Activated CD4-positive, alpha-beta T cell treated with anti-CD3 and anti-CD28 coated beads, Interleukin-2, amount 10 ng/mL, durations not matched to agents 24 days and 14 days (primary cell): Measurements from ENCODE around the gene PRKG1. TPM values are rescaled to one million over a fixed set of nuclear protein-coding genes. Genes with fewer than 3 reads are reported as not detected.

Experiments used
- DNase-seq: peaks from one replicate; pipeline ENCODE4 v3.0.0; 2022
- H3K27ac Mint-ChIP-seq: one replicate; pipeline ENCODE4 v1.8.0; 2022; ENCODE audit warnings: mild to moderate bottlenecking, mixed read lengths
- H3K27me3 Mint-ChIP-seq: one replicate; pipeline ENCODE4 v1.8.0; 2022; ENCODE audit warnings: mixed read lengths
- H3K36me3 Mint-ChIP-seq: one replicate; pipeline ENCODE4 v1.8.0; 2022; ENCODE audit warnings: low read depth, mild to moderate bottlenecking, mixed read lengths
- H3K4me1 Mint-ChIP-seq: one replicate; pipeline ENCODE4 v1.8.0; 2021; ENCODE audit warnings: mixed read lengths
- H3K4me3 Mint-ChIP-seq: one replicate; pipeline ENCODE4 v1.8.0; 2022; ENCODE audit warnings: mild to moderate bottlenecking, moderate library complexity, mixed read lengths
- H3K9me3 Mint-ChIP-seq: one replicate; pipeline ENCODE4 v1.8.0; 2021; ENCODE audit warnings: mixed read lengths
- intact Hi-C: fragments of 100-400 bp; cut with micrococcal nuclease; formaldehyde crosslinking; loops from one replicate; pipeline ENCODE4 v1.15.1; 2023
- total RNA-seq: library from RNA; stranded (reverse); gene quantifications from 2 replicates; pipeline ENCODE4 v1.2.3, GENCODE V29; 2022

PRKG1 gene
- total RNA-seq, 1 donor from 2014 or later: not detected

DNA sequence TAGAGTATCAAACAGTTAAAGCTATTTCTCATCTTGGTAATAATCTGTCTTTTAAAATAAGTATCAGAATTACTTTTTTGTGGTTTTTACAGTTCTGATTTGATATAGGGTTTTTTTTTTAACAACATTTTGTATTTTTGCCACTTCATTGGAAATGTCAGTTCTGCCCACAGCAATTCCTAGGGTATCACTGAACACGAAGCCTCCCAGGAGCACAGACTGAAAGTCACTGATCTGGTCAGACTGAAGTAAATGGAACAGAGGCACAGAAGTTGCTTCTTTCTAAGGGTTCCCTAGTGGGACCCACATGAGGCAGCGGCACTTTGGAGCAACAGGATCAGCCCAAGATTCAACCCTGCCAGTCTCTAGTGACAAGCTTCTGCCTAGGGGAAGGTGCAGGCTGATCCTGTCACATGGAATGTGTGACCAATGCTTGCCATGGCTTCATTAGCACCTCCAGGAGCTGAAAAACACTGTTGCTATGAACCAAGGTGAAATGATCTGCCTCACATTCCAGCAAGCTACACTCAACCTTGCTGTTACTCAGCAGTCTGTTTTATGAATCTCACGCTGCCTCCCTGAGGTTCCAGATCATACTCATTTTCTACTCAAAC, 898.6 kb downstream of the PRKG1 start:
- DNase-seq: no peak
- no peaks in the 10 kb centered on the region for H3K4me1 Mint-ChIP-seq
- intact Hi-C loops: no loop called here
- H3K36me3 Mint-ChIP-seq: no peaks in the 10 kb centered on the region
- no peaks in the 10 kb centered on the region for H3K9me3 Mint-ChIP-seq
- H3K4me3 Mint-ChIP-seq: no peak overlapping the region
- no peaks in the 10 kb centered on the region for H3K27me3 Mint-ChIP-seq
- H3K27ac Mint-ChIP-seq: no peak overlapping the region

DNA sequence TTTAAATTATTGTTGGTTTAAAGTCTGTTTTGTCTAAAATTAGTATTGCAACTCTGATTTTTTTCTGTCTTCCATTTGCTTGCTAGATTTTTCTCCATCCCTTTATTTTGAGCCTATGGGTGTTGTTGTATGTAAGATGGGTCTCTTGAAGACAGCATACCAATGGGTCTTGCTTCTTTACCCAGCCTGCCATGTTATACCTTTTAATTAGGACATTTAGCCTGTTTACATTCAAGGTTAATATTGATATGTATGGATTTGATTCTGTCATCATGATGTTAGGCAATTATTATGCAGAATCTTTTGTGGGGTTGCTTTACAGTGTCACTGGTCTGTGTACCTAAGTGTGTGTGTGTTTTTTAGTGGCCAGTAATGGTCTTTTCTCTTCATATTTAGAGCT, 906.5 kb downstream of the PRKG1 start:
- H3K4me3 Mint-ChIP-seq: no peak overlapping the region
- H3K27ac Mint-ChIP-seq: no peak overlapping the region
- DNase-seq: no peak
- no peaks in the 10 kb centered on the region for H3K4me1 Mint-ChIP-seq
- no peaks in the 10 kb centered on the region for H3K9me3 Mint-ChIP-seq
- H3K27me3 Mint-ChIP-seq: no peaks in the 10 kb centered on the region
- intact Hi-C loops: no loop called here
- H3K36me3 Mint-ChIP-seq: no peaks in the 10 kb centered on the region

- H3K4me1 Mint-ChIP-seq: no peaks in the 10 kb centered on the region
- H3K9me3 Mint-ChIP-seq: no peaks in the 10 kb centered on the region
- intact Hi-C loops: no loop called here
- no peaks in the 10 kb centered on the region for H3K27me3 Mint-ChIP-seq
- no peaks in the 10 kb centered on the region for H3K36me3 Mint-ChIP-seq
- H3K4me3 Mint-ChIP-seq: no peak overlapping the region
- H3K27ac Mint-ChIP-seq: no peak overlapping the region
- no peak for DNase-seq
These were observed 907.4 kb downstream of the PRKG1 start for GRCh38 chr10:51981731-51982130.

DNA sequence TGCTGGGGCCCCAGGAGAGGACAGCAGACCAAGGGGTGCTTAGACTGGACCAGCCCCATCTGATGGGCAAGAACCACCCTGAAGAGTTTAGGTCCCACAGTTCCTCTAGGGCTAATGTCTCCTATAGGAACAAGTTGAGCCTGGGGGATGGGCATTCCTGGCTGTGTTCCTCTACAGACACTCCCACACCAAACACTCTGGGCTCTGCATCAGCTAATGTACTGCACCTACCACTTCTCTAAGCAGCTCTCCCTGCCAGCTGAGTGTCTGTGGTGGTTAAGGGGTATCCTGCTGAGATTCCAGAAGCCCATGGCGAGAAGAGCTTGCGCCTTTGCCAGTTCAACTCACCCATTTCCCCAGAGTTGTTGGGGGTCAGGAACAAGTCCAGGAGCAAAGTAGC, 909.2 kb downstream of the PRKG1 start:
- DNase-seq: no peak
- H3K36me3 Mint-ChIP-seq: no peaks in the 10 kb centered on the region
- H3K4me1 Mint-ChIP-seq: no peaks in the 10 kb centered on the region
- H3K4me3 Mint-ChIP-seq: no peak overlapping the region
- intact Hi-C loops: no loop called here
- no peak overlapping the region for H3K27ac Mint-ChIP-seq
- H3K27me3 Mint-ChIP-seq: no peaks in the 10 kb centered on the region
- no peaks in the 10 kb centered on the region for H3K9me3 Mint-ChIP-seq

DNA sequence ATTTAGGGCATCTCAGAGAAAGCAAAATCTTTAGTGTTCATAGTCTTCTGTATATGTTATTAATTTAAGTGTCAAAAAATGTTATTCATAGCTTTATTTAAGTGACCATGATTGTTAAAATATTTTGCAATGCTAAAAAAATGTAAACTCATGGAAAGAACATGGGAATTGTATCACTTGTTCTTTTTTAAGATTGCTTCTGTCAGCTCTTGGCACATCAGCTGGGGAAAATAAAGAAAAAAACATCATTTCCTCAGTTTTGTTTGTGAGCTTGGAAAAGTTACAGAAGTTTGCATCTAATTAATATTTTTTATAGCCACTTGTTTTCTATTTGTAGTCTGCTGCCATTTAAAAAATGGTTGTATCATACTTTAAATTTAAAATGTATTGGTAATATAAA, 911.0 kb downstream of the PRKG1 start:
- Mint-ChIP-seq H3K36me3 (no peaks in the 10 kb centered on the region), H3K27ac (no peak overlapping the region), H3K4me3 (no peak overlapping the region), H3K4me1 (no peaks in the 10 kb centered on the region), H3K27me3 (no peaks in the 10 kb centered on the region), H3K9me3 (no peaks in the 10 kb centered on the region)
- intact Hi-C loops: no loop called here
- DNase-seq: no peak

GRCh38 chr10:51986516-51986915, 912.2 kb downstream of the PRKG1 start:
- no peaks in the 10 kb centered on the region for H3K27me3 Mint-ChIP-seq

DNA sequence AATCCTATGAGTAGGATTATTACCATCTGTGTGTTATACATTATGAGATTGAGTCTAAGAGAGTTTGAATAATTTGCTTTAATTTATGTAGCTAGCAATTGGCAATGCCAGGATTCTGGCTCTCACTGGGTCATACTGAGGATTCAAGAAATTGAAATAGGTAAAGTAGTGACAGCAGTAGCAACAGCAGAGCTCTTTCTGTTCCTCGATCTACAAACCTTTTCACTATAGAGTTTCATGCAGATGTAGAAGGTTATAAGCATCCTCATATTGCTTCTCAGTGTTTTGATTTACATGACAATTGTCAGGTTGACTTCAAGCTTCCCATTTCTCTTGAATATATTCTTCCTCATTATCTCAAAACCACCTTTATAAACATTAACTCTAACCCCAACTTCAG, 919.2 kb downstream of the PRKG1 start:
- no peak overlapping the region for H3K4me3 Mint-ChIP-seq
- H3K27ac Mint-ChIP-seq: no peak overlapping the region
- no peak for DNase-seq
- H3K9me3 Mint-ChIP-seq: no peaks in the 10 kb centered on the region
- no peaks in the 10 kb centered on the region for H3K27me3 Mint-ChIP-seq
- no peaks in the 10 kb centered on the region for H3K36me3 Mint-ChIP-seq
- no peaks in the 10 kb centered on the region for H3K4me1 Mint-ChIP-seq
- intact Hi-C loops: no loop called here

More at GRCh38 chr10:51986516-51986915, 912.2 kb downstream of the PRKG1 start:
- Mint-ChIP-seq H3K9me3 (no peaks in the 10 kb centered on the region), H3K27ac (no peak overlapping the region), H3K4me3 (no peak overlapping the region), H3K36me3 (no peaks in the 10 kb centered on the region), H3K4me1 (no peaks in the 10 kb centered on the region)
- no peak for DNase-seq
- intact Hi-C loops: no loop called here

- Mint-ChIP-seq H3K4me3 (no peak overlapping the region), H3K27me3 (no peaks in the 10 kb centered on the region), H3K9me3 (no peaks in the 10 kb centered on the region), H3K4me1 (no peaks in the 10 kb centered on the region), H3K36me3 (no peaks in the 10 kb centered on the region), H3K27ac (no peak overlapping the region)
- no peak for DNase-seq
- intact Hi-C loops: no loop called here
These were observed 924.8 kb downstream of the PRKG1 start for GRCh38 chr10:51999096-51999495.

GRCh38 chr10:52004342-52004949, 930.2 kb downstream of the PRKG1 start:
- H3K27me3 Mint-ChIP-seq: no peaks in the 10 kb centered on the region
- DNase-seq: no peak
- H3K27ac Mint-ChIP-seq: no peak overlapping the region
- H3K36me3 Mint-ChIP-seq: no peaks in the 10 kb centered on the region
- H3K9me3 Mint-ChIP-seq: no peaks in the 10 kb centered on the region
- H3K4me3 Mint-ChIP-seq: no peak overlapping the region
- no peaks in the 10 kb centered on the region for H3K4me1 Mint-ChIP-seq
- intact Hi-C loops: no loop called here

- Mint-ChIP-seq H3K4me1 (no peaks in the 10 kb centered on the region), H3K27ac (no peak overlapping the region), H3K9me3 (no peaks in the 10 kb centered on the region), H3K4me3 (no peak overlapping the region), H3K27me3 (no peaks in the 10 kb centered on the region), H3K36me3 (no peaks in the 10 kb centered on the region)
- DNase-seq: no peak
- intact Hi-C loops: no loop called here
These were observed 932.8 kb downstream of the PRKG1 start for GRCh38 chr10:52007091-52007490.

GRCh38 chr10:52011118-52011517, 936.8 kb downstream of the PRKG1 start:
- intact Hi-C loops: no loop called here
- Mint-ChIP-seq H3K4me1 (no peaks in the 10 kb centered on the region), H3K27me3 (no peaks in the 10 kb centered on the region), H3K9me3 (no peaks in the 10 kb centered on the region), H3K36me3 (no peaks in the 10 kb centered on the region), H3K4me3 (no peak overlapping the region), H3K27ac (no peak overlapping the region)
- no peak for DNase-seq

DNA sequence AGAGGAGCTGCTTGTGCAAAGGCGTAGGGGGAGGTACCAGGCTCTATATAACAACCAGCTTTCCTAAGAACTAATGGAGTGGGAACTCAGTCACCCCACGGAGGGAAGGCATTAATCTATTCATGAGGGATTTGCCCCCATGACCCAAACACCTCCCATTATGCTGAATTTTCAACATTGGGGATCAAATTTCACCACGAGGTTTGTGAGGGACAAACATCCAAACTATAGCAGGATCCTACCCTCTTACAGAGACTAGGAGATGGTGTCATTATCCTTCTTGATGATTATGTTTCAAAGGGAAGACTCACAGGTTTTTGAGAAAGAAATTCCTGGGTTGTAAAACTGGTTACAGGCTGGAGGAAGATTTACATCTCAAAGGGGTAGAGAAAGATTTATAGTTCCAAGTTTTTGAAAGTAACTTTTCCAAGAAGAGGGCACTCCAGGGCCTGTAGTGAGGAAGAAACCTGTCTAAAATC, 944.8 kb downstream of the PRKG1 start:
- no peaks in the 10 kb centered on the region for H3K27me3 Mint-ChIP-seq
- no peak overlapping the region for H3K4me3 Mint-ChIP-seq
- no peaks in the 10 kb centered on the region for H3K4me1 Mint-ChIP-seq
- H3K27ac Mint-ChIP-seq: no peak overlapping the region
- intact Hi-C loops: no loop called here
- no peaks in the 10 kb centered on the region for H3K9me3 Mint-ChIP-seq
- DNase-seq: no peak
- no peaks in the 10 kb centered on the region for H3K36me3 Mint-ChIP-seq

DNA sequence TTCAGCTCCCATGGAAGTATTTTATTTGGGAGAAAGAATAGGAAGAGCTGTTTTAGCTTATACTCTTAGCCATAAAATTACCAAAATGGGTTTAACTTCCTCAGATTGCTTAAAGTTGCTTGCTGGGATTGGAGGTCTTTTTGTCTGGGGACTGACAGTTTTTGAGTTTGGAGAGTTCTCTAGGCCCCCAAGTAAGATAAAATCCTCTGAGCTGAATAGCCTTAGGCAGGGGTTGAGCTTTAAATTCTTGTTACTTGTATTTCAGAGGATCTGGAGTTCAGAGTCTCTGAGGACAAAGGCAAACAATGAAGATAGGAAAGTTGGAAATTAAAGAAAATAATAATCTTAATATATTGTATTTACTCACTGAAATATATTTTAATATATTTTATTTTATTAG, 945.4 kb downstream of the PRKG1 start:
- Mint-ChIP-seq H3K36me3 (no peaks in the 10 kb centered on the region), H3K4me3 (no peak overlapping the region), H3K9me3 (no peaks in the 10 kb centered on the region), H3K4me1 (no peaks in the 10 kb centered on the region), H3K27me3 (no peaks in the 10 kb centered on the region), H3K27ac (no peak overlapping the region)
- DNase-seq: no peak
- intact Hi-C loops: no loop called here

DNA sequence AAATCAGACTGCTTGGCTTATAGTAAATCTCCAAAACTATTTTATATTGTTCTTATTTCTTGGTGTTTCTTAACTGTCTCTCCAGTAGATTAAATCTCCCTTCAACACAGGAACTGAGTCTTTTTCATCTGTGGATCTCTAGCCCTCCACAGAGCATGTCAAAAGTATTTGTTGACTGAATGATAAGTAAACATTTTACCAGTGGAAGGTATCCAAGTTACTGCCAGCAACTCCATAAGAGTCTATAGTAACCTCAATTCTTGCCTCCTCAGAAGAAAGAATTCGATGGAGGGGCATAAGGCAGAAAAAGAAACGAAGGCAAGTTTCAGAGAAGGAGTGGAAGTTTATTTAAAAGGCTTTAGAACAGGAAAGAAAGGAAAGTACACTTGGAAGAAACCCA, 945.9 kb downstream of the PRKG1 start:
- intact Hi-C loops: no loop called here

GRCh38 chr10:52020702-52021101, 946.4 kb downstream of the PRKG1 start:
- H3K27me3 Mint-ChIP-seq: no peaks in the 10 kb centered on the region
- DNase-seq: no peak
- H3K4me3 Mint-ChIP-seq: no peak overlapping the region
- H3K9me3 Mint-ChIP-seq: no peaks in the 10 kb centered on the region
- intact Hi-C loops: no loop called here
- no peaks in the 10 kb centered on the region for H3K36me3 Mint-ChIP-seq
- no peak overlapping the region for H3K27ac Mint-ChIP-seq
- H3K4me1 Mint-ChIP-seq: no peaks in the 10 kb centered on the region

More for the DNA sequence above, 945.9 kb downstream of the PRKG1 start:
- no peak overlapping the region for H3K4me3 Mint-ChIP-seq
- no peaks in the 10 kb centered on the region for H3K9me3 Mint-ChIP-seq
- H3K36me3 Mint-ChIP-seq: no peaks in the 10 kb centered on the region
- no peak for DNase-seq
- no peak overlapping the region for H3K27ac Mint-ChIP-seq
- no peaks in the 10 kb centered on the region for H3K27me3 Mint-ChIP-seq
- no peaks in the 10 kb centered on the region for H3K4me1 Mint-ChIP-seq
